ENCODE results near the gene ISCU. TPM values are rescaled to one million over a fixed set of nuclear protein-coding genes. Genes with fewer than 3 reads are reported as not detected.
A peak's percentile ranks its signal among the peaks of the same experiment; 100 is the strongest.

The ISCU gene
- total RNA-seq, 4 donors from 2014 or later: 105 to 148 (median 134) TPM

DNA sequence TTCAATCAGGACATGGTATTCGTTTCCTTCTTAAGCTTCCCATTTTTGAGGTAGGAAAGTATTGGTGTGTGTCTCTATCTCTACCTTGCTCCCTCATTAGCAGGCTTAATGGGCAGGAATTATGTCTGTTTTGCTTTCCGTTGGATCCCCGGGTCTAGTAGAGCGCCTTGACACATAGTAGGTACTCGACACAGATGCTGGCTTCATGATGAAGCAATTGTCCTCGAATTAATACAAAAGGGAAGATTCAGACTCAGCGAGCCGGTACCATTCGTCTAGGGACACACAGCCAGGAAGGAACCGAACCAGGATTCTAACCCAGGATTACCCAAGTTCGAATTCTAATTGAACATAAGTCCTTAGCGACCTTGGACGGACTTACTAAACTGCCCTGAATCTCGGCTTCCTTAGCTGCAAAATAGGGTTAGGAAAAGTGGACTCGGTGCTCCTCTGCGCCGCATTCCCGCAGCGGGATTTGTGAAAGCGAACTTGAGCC, 496 bp upstream of the ISCU start:
- Histone ChIP-seq H3K27ac (peak overlapping the region; percentile 93), H3K27me3 (no peaks in the 10 kb centered on the region), H3K4me1 (peaks cover 58% of the 10 kb centered on the region), H3K36me3 (peaks cover 18% of the 10 kb centered on the region), H3K4me3 (peak overlapping the region; percentile 72), H3K9me3 (no peaks in the 10 kb centered on the region)
- 1% methylated on average over 15 of the region's 20 CpGs for WGBS
- TF ChIP-seq, protein P1, sequence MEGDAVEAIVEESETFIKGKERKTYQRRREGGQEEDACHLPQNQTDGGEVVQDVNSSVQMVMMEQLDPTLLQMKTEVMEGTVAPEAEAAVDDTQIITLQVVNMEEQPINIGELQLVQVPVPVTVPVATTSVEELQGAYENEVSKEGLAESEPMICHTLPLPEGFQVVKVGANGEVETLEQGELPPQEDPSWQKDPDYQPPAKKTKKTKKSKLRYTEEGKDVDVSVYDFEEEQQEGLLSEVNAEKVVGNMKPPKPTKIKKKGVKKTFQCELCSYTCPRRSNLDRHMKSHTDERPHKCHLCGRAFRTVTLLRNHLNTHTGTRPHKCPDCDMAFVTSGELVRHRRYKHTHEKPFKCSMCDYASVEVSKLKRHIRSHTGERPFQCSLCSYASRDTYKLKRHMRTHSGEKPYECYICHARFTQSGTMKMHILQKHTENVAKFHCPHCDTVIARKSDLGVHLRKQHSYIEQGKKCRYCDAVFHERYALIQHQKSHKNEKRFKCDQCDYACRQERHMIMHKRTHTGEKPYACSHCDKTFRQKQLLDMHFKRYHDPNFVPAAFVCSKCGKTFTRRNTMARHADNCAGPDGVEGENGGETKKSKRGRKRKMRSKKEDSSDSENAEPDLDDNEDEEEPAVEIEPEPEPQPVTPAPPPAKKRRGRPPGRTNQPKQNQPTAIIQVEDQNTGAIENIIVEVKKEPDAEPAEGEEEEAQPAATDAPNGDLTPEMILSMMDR (IDR thresholded peaks at IDR 0.05): no peak
- TF ChIP-seq POLR2AphosphoS5 (IDR thresholded peaks at IDR 0.05) (no peak), POLR2A (IDR thresholded peaks at IDR 0.05) (no peak), EP300 (IDR thresholded peaks at IDR 0.05) (no peak)
- no peak for DNase-seq (ENCODE audit: low spot score in 2 of 2)

DNA sequence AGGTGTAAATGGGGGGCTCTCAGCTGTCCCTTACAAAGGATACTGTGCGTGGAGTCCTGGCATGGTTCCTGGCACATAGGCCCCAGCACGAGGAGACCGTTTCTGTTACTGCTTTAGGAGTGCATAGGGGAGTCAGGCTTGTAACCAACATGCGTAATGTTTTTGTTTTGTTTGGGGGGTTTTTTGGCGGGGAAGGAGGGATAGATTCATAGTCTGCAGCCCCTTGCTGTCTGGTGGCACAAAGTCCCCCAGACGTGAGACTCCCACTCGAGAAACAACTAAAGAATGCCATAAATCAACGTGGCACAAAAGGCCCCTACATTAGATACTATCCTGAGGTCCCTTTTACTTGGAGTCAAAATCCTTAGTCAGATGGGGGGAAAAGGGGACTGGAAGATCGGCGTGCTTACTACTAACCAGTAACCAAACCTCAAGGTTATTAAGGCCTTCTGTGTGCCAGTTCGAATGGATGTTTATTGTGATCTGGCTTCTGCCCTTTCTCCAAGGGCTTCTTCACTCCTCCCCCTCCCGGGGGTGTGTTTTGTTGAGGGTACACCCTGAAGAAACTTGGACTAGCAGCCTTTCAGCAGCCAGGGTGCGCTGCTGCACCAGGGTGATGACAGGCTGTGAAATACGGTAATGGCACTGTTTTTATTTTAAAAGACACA, 874 bp downstream of the ISCU start:
- peaks cover 49% of the 10 kb centered on the region for H3K4me1 ChIP-seq
- H3K9me3 ChIP-seq: no peaks in the 10 kb centered on the region
- H3K27ac ChIP-seq: peak overlapping the region; percentile 93
- peak; percentile 88 to 90 for DNase-seq (ENCODE audit: low spot score in 2 of 2)
- under 1% methylated on average over 14 of the region's 14 CpGs for whole genome bisulfite sequencing
- H3K27me3 ChIP-seq: no peaks in the 10 kb centered on the region
- peaks cover 31% of the 10 kb centered on the region for H3K36me3 ChIP-seq
- H3K4me3 ChIP-seq: peak overlapping the region; percentile 72
- peak in 1 of 2 donors; percentile 11 for TF ChIP-seq POLR2A (IDR thresholded peaks at IDR 0.05)
- TF ChIP-seq, protein P1 (IDR thresholded peaks at IDR 0.05): peak; percentile 52 to 81
- no peak for TF ChIP-seq POLR2AphosphoS5 (IDR thresholded peaks at IDR 0.05)

DNA sequence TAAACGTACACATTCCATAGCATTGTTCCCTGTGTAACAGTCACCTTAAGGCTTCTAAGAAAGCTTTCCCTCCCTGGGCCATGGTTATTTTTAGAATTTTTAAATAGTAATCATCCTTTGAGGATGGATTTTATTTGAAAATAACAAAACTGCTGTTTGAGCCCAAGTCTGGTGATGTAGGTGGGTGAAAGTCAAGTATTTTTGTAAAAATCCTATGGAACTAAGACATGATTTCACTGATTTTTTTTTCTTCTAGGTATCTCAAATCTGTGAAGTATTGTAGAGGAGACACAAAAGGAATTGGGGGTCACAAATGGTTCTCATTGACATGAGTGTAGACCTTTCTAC, 1.4 kb downstream of the ISCU start:
- TF ChIP-seq POLR2AphosphoS5 (IDR thresholded peaks at IDR 0.05) (no peak), EP300 (IDR thresholded peaks at IDR 0.05) (no peak), POLR2A (IDR thresholded peaks at IDR 0.05) (no peak)
- TF ChIP-seq, protein P1 (IDR thresholded peaks at IDR 0.05): no peak
- peak overlapping the region; percentile 72 for H3K4me3 ChIP-seq
- no peak for DNase-seq (ENCODE audit: low spot score in 2 of 2)
- no peaks in the 10 kb centered on the region for H3K9me3 ChIP-seq
- no peak overlapping the region for H3K27ac ChIP-seq
- peaks cover 45% of the 10 kb centered on the region for H3K4me1 ChIP-seq
- WGBS: 8% methylated on average over 1 of the region's 1 CpG
- no peaks in the 10 kb centered on the region for H3K27me3 ChIP-seq
- peaks cover 37% of the 10 kb centered on the region for H3K36me3 ChIP-seq

DNA sequence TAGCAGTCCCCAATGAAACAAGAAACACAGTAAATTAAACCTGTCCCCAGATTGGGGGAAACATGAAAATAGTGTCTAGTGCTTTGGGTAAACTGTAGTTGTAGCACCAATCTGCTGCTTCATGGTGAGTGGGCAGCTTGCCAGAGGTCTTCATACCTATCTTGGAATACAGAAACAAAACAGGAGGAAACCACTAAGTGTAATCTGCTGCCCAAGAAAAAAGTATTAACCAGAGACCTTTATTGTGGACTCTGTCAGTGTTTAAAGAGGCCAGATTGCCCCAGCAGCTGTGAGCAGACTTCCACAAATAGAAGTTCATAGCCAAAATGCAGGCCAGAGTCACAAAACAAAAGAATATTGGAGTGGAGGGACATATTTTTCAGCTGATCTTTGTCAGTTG, 2.3 kb downstream of the ISCU start:
- Histone ChIP-seq H3K9me3 (no peaks in the 10 kb centered on the region), H3K27ac (no peak overlapping the region), H3K27me3 (no peaks in the 10 kb centered on the region), H3K4me3 (no peak overlapping the region), H3K4me1 (peaks cover 36% of the 10 kb centered on the region), H3K36me3 (peaks cover 46% of the 10 kb centered on the region)
- no peak for DNase-seq (ENCODE audit: low spot score in 2 of 2)
- TF ChIP-seq POLR2A (IDR thresholded peaks at IDR 0.05): no peak
- no peak for TF ChIP-seq EP300 (IDR thresholded peaks at IDR 0.05)
- TF ChIP-seq POLR2AphosphoS5 (IDR thresholded peaks at IDR 0.05): no peak
- TF ChIP-seq, protein P1 (IDR thresholded peaks at IDR 0.05): no peak

DNA sequence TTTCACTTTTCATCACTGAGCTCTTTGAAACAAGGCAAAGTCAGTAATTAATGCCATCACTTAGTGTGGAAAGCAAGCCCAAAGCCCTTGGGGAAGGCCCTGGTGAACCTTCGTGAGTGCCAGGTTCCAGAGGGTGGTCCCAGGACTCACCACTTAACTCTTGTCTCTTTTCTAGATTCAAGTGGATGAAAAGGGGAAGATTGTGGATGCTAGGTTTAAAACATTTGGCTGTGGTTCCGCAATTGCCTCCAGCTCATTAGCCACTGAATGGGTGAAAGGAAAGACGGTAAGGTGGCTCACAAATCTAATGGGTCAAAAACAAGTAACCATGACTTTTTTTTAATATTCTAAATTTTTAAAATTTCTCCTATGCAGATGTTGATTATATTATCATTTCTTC, 2.8 kb downstream of the ISCU start:
- WGBS: 80% methylated on average over 3 of the region's 3 CpGs
- Histone ChIP-seq H3K4me3 (no peak overlapping the region), H3K27me3 (no peaks in the 10 kb centered on the region), H3K4me1 (peaks cover 32% of the 10 kb centered on the region), H3K27ac (no peak overlapping the region), H3K36me3 (peaks cover 50% of the 10 kb centered on the region), H3K9me3 (no peaks in the 10 kb centered on the region)
- TF ChIP-seq, protein P1 (IDR thresholded peaks at IDR 0.05): no peak
- TF ChIP-seq POLR2A (IDR thresholded peaks at IDR 0.05): no peak
- TF ChIP-seq EP300 (IDR thresholded peaks at IDR 0.05): no peak
- no peak for TF ChIP-seq POLR2AphosphoS5 (IDR thresholded peaks at IDR 0.05)
- DNase-seq (ENCODE audit: low spot score in 2 of 2): no peak
